Liver (tissue), 9 donors: ENCODE results near the gene INTS1. TPM values are rescaled to one million over a fixed set of nuclear protein-coding genes. Genes with fewer than 3 reads are reported as not detected.
"Not testable (repeated sequence)": the region's sequence is repeated elsewhere in the genome, so short reads cannot be mapped to it uniquely, and the experiment has no call there.

Experiments used
- DNase-seq: peaks from one replicate; pipeline ENCODE4 v3.0.0-alpha.2; 2017; ENCODE audit warnings: low spot score
- H3K27ac ChIP-seq, 2 donors: one replicate each; pipeline ENCODE4 v1.7.0; 2013; ENCODE audit warnings: inconsistent platforms in 2 of 2, low read length in 2 of 2, control low read depth in 1 of 2, low read depth in 1 of 2, mild to moderate bottlenecking in 1 of 2
- H3K27me3 ChIP-seq, 4 donors: one replicate each; pipeline versions ENCODE4 v1.6.1 to v1.7.0; 2013; ENCODE audit warnings: low read length in 3 of 4, inconsistent platforms in 1 of 4, mild to moderate bottlenecking in 1 of 4, moderate library complexity in 1 of 4; ENCODE audit not compliant: control insufficient read depth in 4 of 4, insufficient read depth in 4 of 4
- H3K36me3 ChIP-seq, 4 donors: one replicate each; pipeline versions ENCODE4 v1.6.1 to v1.7.0; 2013; ENCODE audit warnings: low read length in 3 of 4, mild to moderate bottlenecking in 3 of 4, low read depth in 1 of 4, moderate library complexity in 1 of 4; ENCODE audit not compliant: control insufficient read depth in 4 of 4, insufficient read depth in 3 of 4
- H3K4me1 ChIP-seq, 4 donors: one replicate each; pipeline versions ENCODE4 v1.6.1 to v1.7.0; 2013; ENCODE audit warnings: low read length in 3 of 4, mild to moderate bottlenecking in 3 of 4, moderate library complexity in 1 of 4; ENCODE audit not compliant: control insufficient read depth in 4 of 4, insufficient read depth in 4 of 4
- H3K4me3 ChIP-seq, 3 donors: one replicate each; pipeline versions ENCODE4 v1.6.1 to v1.7.0; 2013; ENCODE audit warnings: low read length in 3 of 3, control low read depth in 1 of 3, low read depth in 1 of 3, mild to moderate bottlenecking in 1 of 3
- H3K9ac ChIP-seq, 2 donors: one replicate each; pipeline ENCODE4 v1.7.0; 2013; ENCODE audit warnings: low read length in 2 of 2, mild to moderate bottlenecking in 2 of 2, moderate library complexity in 2 of 2, control low read depth in 1 of 2, low read depth in 1 of 2
- H3K9me3 ChIP-seq, 4 donors: one replicate each; pipeline versions ENCODE4 v1.6.1 to v1.7.0; 2013; ENCODE audit warnings: low read length in 3 of 4; ENCODE audit not compliant: control insufficient read depth in 4 of 4
- EGR1 ChIP-seq, 2 donors: IDR thresholded peaks; 2 replicates each; pipeline ENCODE4 v1.6.1; 2016 to 2018; ENCODE audit warnings: antibody characterized with exemption in 2 of 2, low read depth in 2 of 2
- FOXA1 ChIP-seq: IDR thresholded peaks from 2 replicates; pipeline ENCODE4 v1.6.1; 2016; ENCODE audit warnings: antibody characterized with exemption
- GABPA ChIP-seq, 2 donors: IDR thresholded peaks in 1 of 2; conservative IDR thresholded peaks in 1 of 2; 2 replicates each; pipeline ENCODE4 v1.6.1; 2016; ENCODE audit warnings: antibody characterized with exemption in 2 of 2, mild to moderate bottlenecking in 1 of 2, moderate library complexity in 1 of 2
- HNF4A ChIP-seq, 2 donors: conservative IDR thresholded peaks; 2 replicates each; pipeline ENCODE4 v1.6.1; 2016; ENCODE audit warnings: antibody characterized with exemption in 2 of 2, mild to moderate bottlenecking in 2 of 2
- JUND ChIP-seq, 2 donors: IDR thresholded peaks; 2 replicates each; pipeline ENCODE4 v1.6.1; 2016; ENCODE audit warnings: antibody characterized with exemption in 2 of 2
- RAD21 ChIP-seq, 2 donors: IDR thresholded peaks; 2 replicates each; pipeline ENCODE4 v1.6.1; 2016; ENCODE audit warnings: antibody characterized with exemption in 2 of 2, mild to moderate bottlenecking in 2 of 2
- RXRA ChIP-seq, 2 donors: IDR thresholded peaks; 2 replicates each; pipeline ENCODE4 v1.6.1; 2017 to 2018; ENCODE audit warnings: antibody characterized with exemption in 2 of 2, mild to moderate bottlenecking in 1 of 2
- TAF1 ChIP-seq: conservative IDR thresholded peaks from 2 replicates; pipeline ENCODE4 v1.6.1; 2016; ENCODE audit warnings: antibody characterized with exemption, mild to moderate bottlenecking
- YY1 ChIP-seq: IDR thresholded peaks from 2 replicates; pipeline ENCODE4 v1.6.1; 2016; ENCODE audit warnings: antibody characterized with exemption, mild to moderate bottlenecking
- WGBS: extraction: QIAGEN DNeasy Blood & Tissue Kit; methylation state at CpG from one replicate; pipeline ENCODE4 v1.1.7; 2013; 5-methylcytosine and 5-hydroxymethylcytosine counted together
- polyA plus RNA-seq, 2 donors: library from polyadenylated mRNA; stranded (reverse) in 1 of 2; unstranded in 1 of 2; fragments of 200-250 nt in 1 of 2; fragments of >200 nt in 1 of 2; fragmentation: Nextera tagmentation in 1 of 2; extraction: Ambion mirVana in 1 of 2; gene quantifications; one replicate each; pipeline versions ENCODE4 v1.2.1 to v1.2.3, GENCODE V29; 2013 to 2015
- total RNA-seq, 2 donors: library from RNA; depleted of rRNA; stranded (reverse); fragments of >200 nt; gene quantifications; one replicate each; pipeline ENCODE4 v1.2.3, GENCODE V29; 2014
- TF ChIP-seq, protein P1 (sequence below): IDR thresholded peaks from 2 replicates; pipeline ENCODE4 v1.6.1; 2016; ENCODE audit warnings: antibody characterized with exemption
- TF ChIP-seq, protein P2 (sequence below): IDR thresholded peaks from 2 replicates; pipeline ENCODE4 v1.6.1; 2016; ENCODE audit warnings: antibody characterized with exemption
- donor health status: healthy.
- donor health status: healthy.
- donor health status: healthy.
- donor health status: healthy.
- donor health status: healthy.

The INTS1 gene
- total and polyA plus RNA-seq, 4 donors, result 14.6 to 37.9 (median 30.7) TPM

DNA sequence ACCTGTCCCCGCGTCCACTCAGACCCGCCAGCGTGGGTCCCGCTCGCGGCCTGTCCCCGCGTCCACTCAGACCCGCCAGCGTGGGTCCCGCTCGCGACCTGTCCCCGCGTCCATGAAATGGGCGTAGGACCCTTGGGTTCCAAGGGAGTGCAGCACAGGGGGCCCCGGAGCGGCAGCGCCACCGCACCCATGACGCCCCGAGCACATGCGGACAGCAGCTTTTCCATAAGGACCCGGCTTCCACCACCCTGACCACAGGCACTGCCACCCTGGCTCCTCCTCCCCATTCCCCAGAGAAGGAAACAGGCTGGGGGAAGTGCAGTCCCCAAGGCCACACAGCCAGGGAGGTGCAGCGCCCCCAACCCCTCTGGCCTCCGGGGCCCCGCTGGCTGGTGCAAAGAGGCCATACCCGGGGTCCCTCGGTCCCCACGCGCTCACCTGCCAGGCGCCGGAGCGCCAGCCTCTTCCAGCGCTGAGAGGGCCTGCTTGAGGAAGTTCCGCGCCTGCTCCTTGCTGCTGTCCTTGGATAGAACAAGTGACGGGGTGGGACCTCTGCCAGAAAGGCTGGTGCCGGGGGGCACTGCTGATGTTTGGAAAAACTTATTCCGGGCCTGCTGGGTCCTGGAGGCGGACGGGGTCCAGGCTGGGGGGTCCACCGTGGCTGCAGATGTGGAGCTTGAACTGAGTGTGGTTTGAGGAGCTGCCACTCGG is 59.8 kb downstream of the INTS1 start (continued):
- TF ChIP-seq EGR1 (IDR thresholded peaks at IDR 0.05; ENCODE audit: low read depth in 2 of 2) (no peak), FOXA1 (no peak), YY1 (no peak), RXRA (IDR thresholded peaks at IDR 0.05) (no peak)
- TF ChIP-seq, protein P1, sequence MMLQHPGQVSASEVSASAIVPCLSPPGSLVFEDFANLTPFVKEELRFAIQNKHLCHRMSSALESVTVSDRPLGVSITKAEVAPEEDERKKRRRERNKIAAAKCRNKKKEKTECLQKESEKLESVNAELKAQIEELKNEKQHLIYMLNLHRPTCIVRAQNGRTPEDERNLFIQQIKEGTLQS, result no peak

DNA sequence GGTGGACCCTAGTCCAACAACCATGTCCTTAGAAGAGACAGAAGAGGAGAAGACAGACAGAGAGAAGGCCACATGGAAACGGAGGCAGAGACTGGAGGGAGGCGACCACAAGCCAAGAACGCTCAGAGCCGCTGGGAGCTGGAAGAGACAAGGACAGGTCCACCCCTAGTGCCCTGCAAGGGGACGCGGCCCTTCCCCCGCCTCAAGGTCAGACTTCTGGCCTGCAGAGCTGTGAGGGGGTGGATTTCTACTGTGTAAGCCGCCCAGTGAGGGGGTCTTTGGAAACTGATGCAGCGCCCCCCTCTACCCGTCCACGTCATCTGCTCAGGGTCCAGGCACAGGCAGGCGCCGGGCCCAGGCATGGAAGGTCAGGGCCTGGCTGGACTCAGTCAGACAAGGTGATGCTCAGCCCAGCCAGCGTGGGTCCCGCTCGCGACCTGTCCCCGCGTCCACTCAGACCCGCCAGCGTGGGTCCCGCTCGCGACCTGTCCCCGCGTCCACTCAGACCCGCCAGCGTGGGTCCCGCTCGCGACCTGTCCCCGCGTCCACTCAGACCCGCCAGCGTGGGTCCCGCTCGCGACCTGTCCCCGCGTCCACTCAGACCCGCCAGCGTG is 60.5 kb downstream of the INTS1 start:
- WGBS, result 98% methylated on average over 27 of the region's 42 CpGs
- not testable (repeated sequence) for DNase-seq, H3K4me1 ChIP-seq, H3K27ac ChIP-seq, H3K9me3 ChIP-seq, H3K4me3 ChIP-seq, H3K36me3 ChIP-seq, H3K9ac ChIP-seq, H3K27me3 ChIP-seq

DNA sequence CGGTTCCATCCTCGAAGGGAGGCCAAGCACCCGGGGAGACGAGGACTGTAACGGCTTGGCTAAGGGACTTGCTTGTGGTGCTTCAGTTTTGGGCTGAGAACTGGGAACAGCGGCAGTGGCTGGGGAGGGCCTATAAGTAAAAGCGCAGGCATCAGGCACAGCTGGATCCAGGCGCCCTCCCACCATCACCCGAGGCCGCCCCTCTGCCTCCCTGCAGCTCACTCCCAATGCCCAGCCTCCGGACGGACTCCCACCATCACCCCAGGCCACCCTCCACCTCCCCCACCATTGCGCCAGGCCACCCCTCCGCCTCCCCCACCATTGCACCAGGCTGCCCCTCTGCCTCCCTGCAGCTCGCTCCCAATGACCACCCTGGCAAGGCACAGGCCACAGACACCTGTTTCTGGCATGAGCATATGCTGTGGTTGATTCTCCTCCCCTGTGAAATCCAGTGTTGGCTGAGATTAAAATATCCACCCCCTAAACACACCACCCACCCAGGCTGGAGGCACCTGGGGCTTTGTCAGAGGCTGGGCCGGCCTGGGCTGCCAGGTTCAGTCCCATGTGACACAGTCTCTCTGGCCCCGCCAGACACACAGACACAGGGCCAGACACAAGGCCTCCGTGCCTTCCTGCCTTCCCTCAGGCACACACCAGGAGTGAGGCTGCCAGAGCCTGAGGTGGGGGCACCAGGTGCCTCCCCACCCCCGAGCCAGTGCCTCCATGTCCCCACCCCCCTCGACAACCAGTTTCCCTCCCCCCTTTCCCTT is 61.6 kb downstream of the INTS1 start:
- H3K27ac ChIP-seq, result no peak overlapping the region
- H3K4me3 ChIP-seq, result no peak overlapping the region
- no peak for DNase-seq
- H3K4me1 ChIP-seq, result no peaks in the 10 kb centered on the region
- no peaks in the 10 kb centered on the region for H3K9me3 ChIP-seq
- H3K27me3 ChIP-seq, result no peaks in the 10 kb centered on the region
- H3K36me3 ChIP-seq, result peaks cover 0 to 4% (median 0%) of the 10 kb centered on the region in 4 donors
- TF ChIP-seq RAD21 (IDR thresholded peaks at IDR 0.05) (no peak), TAF1 (no peak), GABPA (IDR thresholded peaks at IDR 0.05 in 1 of 2, conservative IDR thresholded peaks at IDR 0.05 in 1 of 2) (no peak)
- TF ChIP-seq, protein P2, sequence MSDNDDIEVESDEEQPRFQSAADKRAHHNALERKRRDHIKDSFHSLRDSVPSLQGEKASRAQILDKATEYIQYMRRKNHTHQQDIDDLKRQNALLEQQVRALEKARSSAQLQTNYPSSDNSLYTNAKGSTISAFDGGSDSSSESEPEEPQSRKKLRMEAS, result no peak
- 92% methylated on average over 20 of the region's 20 CpGs for WGBS
- no peak overlapping the region for H3K9ac ChIP-seq

DNA sequence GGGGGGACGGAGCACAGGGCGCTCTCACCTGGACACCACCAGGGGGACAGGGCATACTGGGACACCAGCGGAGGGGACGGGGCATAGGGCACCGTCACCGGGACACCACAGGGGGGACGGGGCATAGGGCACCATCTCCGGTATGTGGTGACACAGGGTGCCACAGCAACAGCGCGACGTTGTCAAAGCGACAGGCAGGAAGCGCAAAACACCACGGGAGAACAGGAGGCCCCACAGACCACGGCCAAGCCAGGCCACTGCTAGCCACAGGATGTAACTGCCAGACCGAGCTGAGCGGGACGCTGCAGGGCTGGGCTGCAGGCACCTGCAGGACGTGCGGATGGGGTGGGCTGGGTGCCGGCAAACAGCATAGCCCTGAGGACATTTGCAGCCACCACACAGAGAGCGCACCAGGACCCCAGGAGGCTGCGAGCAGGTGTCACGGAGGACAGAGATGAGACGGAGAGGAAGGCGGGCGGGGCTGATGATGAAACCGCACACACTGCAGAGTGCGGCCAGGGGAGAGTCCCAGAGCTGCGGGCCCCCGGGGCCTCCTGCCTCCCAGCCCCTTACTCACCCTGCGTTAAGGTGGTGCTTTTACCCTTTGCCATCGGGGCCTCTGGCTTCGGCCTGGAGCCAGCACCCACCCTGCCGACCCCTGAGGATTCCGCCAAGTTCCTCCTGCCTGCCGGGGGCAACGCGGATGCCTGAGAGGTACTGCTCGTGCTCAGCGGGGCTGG is 62.4 kb downstream of the INTS1 start:
- H3K4me3 ChIP-seq, result no peak overlapping the region
- WGBS, result 90% methylated on average over 41 of the region's 41 CpGs
- TF ChIP-seq HNF4A (conservative IDR thresholded peaks at IDR 0.05), result no peak
- TF ChIP-seq RAD21 (IDR thresholded peaks at IDR 0.05), result no peak
- no peak for TF ChIP-seq JUND (IDR thresholded peaks at IDR 0.05)
- H3K4me1 ChIP-seq, result no peaks in the 10 kb centered on the region
- peaks cover 0 to 4% (median 2%) of the 10 kb centered on the region in 4 donors for H3K36me3 ChIP-seq
- H3K27ac ChIP-seq, result no peak overlapping the region
- DNase-seq, result no peak
- no peaks in the 10 kb centered on the region for H3K27me3 ChIP-seq
- no peaks in the 10 kb centered on the region for H3K9me3 ChIP-seq
- no peak overlapping the region for H3K9ac ChIP-seq
